ENCODE measurements around the gene COPB2. TPM values are rescaled to one million over a fixed set of nuclear protein-coding genes. Genes with fewer than 3 reads are reported as not detected.
"Not testable (repeated sequence)": the region's sequence is repeated elsewhere in the genome, so short reads cannot be mapped to it uniquely, and the experiment has no call there.

Gene COPB2
- total RNA-seq, 2 donors from 2014 or later, result 76.5 to 137 TPM

- no peak for TF ChIP-seq POLR2A (IDR thresholded peaks at IDR 0.05)
- TF ChIP-seq POLR2AphosphoS5 (IDR thresholded peaks at IDR 0.05), result no peak
- TF ChIP-seq CTCF (IDR thresholded peaks at IDR 0.05), result no peak
- Histone ChIP-seq H3K9me3 (no peaks in the 10 kb centered on the region), H3K4me3 (no peak overlapping the region), H3K4me1 (replicated peaks) (no peaks in the 10 kb centered on the region), H3K27ac (no peak overlapping the region), H3K36me3 (no peaks in the 10 kb centered on the region), H3K27me3 (replicated peaks; ENCODE audit: insufficient read depth) (no peaks in the 10 kb centered on the region)
- WGBS, result 52% methylated on average over 1 of the region's 1 CpG
- DNase-seq (ENCODE audit: low spot score), result no peak
- intact Hi-C loops (cut with DNase I), result loop anchor here (10.0 kb wide), 1 partner anchor 514 kb away; the partner anchor contains the start of gene CLSTN2
These were observed 31.6 kb upstream of the COPB2 start for GRCh38 chr3:139421040-139421439.

GRCh38 chr3:139418144-139418543 lies 28.7 kb upstream of the COPB2 start:
- H3K36me3 ChIP-seq, result no peaks in the 10 kb centered on the region
- WGBS, result 92% methylated on average over 2 of the region's 2 CpGs
- intact Hi-C loops (cut with DNase I), result no loop called here

GRCh38 chr3:139416275-139416674 lies 26.8 kb upstream of the COPB2 start:
- intact Hi-C loops (cut with DNase I), result no loop called here
- DNase-seq (ENCODE audit: low spot score), result no peak
- Histone ChIP-seq H3K27ac (no peak overlapping the region), H3K4me1 (replicated peaks) (no peaks in the 10 kb centered on the region), H3K4me3 (no peak overlapping the region), H3K9me3 (no peaks in the 10 kb centered on the region), H3K36me3 (no peaks in the 10 kb centered on the region), H3K27me3 (replicated peaks; ENCODE audit: insufficient read depth) (no peaks in the 10 kb centered on the region)
- whole genome bisulfite sequencing, result 100% methylated on average over 1 of the region's 1 CpG
- TF ChIP-seq POLR2A (IDR thresholded peaks at IDR 0.05) (no peak), POLR2AphosphoS5 (IDR thresholded peaks at IDR 0.05) (no peak), CTCF (IDR thresholded peaks at IDR 0.05) (no peak)

More at GRCh38 chr3:139418144-139418543, 28.7 kb upstream of the COPB2 start:
- Histone ChIP-seq H3K9me3 (no peaks in the 10 kb centered on the region), H3K4me1 (replicated peaks) (no peaks in the 10 kb centered on the region), H3K27ac (no peak overlapping the region), H3K4me3 (no peak overlapping the region), H3K27me3 (replicated peaks; ENCODE audit: insufficient read depth) (no peaks in the 10 kb centered on the region)
- DNase-seq (ENCODE audit: low spot score), result no peak
- TF ChIP-seq POLR2AphosphoS5 (IDR thresholded peaks at IDR 0.05) (no peak), CTCF (IDR thresholded peaks at IDR 0.05) (no peak)

- intact Hi-C loops (cut with DNase I), result no loop called here
- H3K36me3 ChIP-seq, result no peaks in the 10 kb centered on the region
- H3K27ac ChIP-seq, result no peak overlapping the region
- H3K27me3 ChIP-seq (replicated peaks; ENCODE audit: insufficient read depth), result no peaks in the 10 kb centered on the region
- 89% methylated on average over 2 of the region's 2 CpGs for WGBS
- no peaks in the 10 kb centered on the region for H3K4me1 ChIP-seq (replicated peaks)
- no peak for DNase-seq (ENCODE audit: low spot score)
- TF ChIP-seq POLR2AphosphoS5 (IDR thresholded peaks at IDR 0.05) (no peak), CTCF (IDR thresholded peaks at IDR 0.05) (no peak), POLR2A (IDR thresholded peaks at IDR 0.05) (no peak)
- H3K9me3 ChIP-seq, result no peaks in the 10 kb centered on the region
- no peak overlapping the region for H3K4me3 ChIP-seq
These were observed 25.3 kb upstream of the COPB2 start for GRCh38 chr3:139414608-139415224.

- H3K27me3 ChIP-seq (replicated peaks; ENCODE audit: insufficient read depth); H3K9me3 ChIP-seq; H3K36me3 ChIP-seq; intact Hi-C loops (cut with DNase I); H3K4me1 ChIP-seq (replicated peaks); H3K4me3 ChIP-seq; H3K27ac ChIP-seq; DNase-seq (ENCODE audit: low spot score): not testable (repeated sequence)
These were observed 23.4 kb upstream of the COPB2 start for GRCh38 chr3:139412891-139413290.

GRCh38 chr3:139401155-139401554 lies 11.7 kb upstream of the COPB2 start:
- H3K27ac ChIP-seq; H3K27me3 ChIP-seq (replicated peaks; ENCODE audit: insufficient read depth); H3K4me3 ChIP-seq; H3K9me3 ChIP-seq; DNase-seq (ENCODE audit: low spot score); H3K4me1 ChIP-seq (replicated peaks); H3K36me3 ChIP-seq; intact Hi-C loops (cut with DNase I): not testable (repeated sequence)
- 81% methylated on average over 2 of the region's 2 CpGs for WGBS
